GM18873 (cell line): ENCODE data around the gene NSG1.
"Not testable (repeated sequence)": the region's sequence is repeated elsewhere in the genome, so short reads cannot be mapped to it uniquely, and the experiment has no call there.

Experiments used
- ATAC-seq: cut with Tn5 transposase; IDR thresholded peaks from one replicate; pipeline ENCODE4 v1.9.1; 2021; ENCODE audit warnings: mild to moderate bottlenecking, moderate library complexity, moderate number of reproducible peaks; ENCODE audit not compliant: unreplicated experiment, low FRiP score

NSG1 gene

GRCh38 chr4:4415107-4415805, 28.4 kb downstream of the NSG1 start:
- ATAC-seq, result no peak

- no peak for ATAC-seq
Observed at GRCh38 chr4:4415806-4416805, 29.2 kb downstream of the NSG1 start.

- ATAC-seq, result no peak
Observed at GRCh38 chr4:4416981-4417380, 30.1 kb downstream of the NSG1 start.

GRCh38 chr4:4417886-4418285, 31.0 kb downstream of the NSG1 start:
- ATAC-seq, result no peak

- ATAC-seq, result no peak
Observed at GRCh38 chr4:4418676-4419390, 31.9 kb downstream of the NSG1 start.

GRCh38 chr4:4419896-4420295, 33.0 kb downstream of the NSG1 start:
- no peak for ATAC-seq

- no peak for ATAC-seq
Observed at GRCh38 chr4:4420421-4420820, 33.5 kb downstream of the NSG1 start.

- no peak for ATAC-seq
Observed at GRCh38 chr4:4421356-4421755, 34.5 kb downstream of the NSG1 start.

- not testable (repeated sequence) for ATAC-seq
Observed at GRCh38 chr4:4422117-4422516, 35.2 kb downstream of the NSG1 start.

- no peak for ATAC-seq
Observed at GRCh38 chr4:4422856-4423499, 36.1 kb downstream of the NSG1 start.

GRCh38 chr4:4423706-4424498, 37.0 kb downstream of the NSG1 start:
- ATAC-seq, result no peak

GRCh38 chr4:4424499-4425115, 37.7 kb downstream of the NSG1 start:
- no peak for ATAC-seq

GRCh38 chr4:4425119-4425690, 38.3 kb downstream of the NSG1 start:
- ATAC-seq, result no peak

- no peak for ATAC-seq
Observed at GRCh38 chr4:4425696-4426095, 38.8 kb downstream of the NSG1 start.

GRCh38 chr4:4426511-4427120, 39.7 kb downstream of the NSG1 start:
- no peak for ATAC-seq

- ATAC-seq, result no peak
Observed at GRCh38 chr4:4427121-4427870, 40.4 kb downstream of the NSG1 start.

GRCh38 chr4:4427886-4428285, 41.0 kb downstream of the NSG1 start:
- ATAC-seq, result no peak
